Measurements from ENCODE around the gene FARS2.

FARS2 gene

DNA sequence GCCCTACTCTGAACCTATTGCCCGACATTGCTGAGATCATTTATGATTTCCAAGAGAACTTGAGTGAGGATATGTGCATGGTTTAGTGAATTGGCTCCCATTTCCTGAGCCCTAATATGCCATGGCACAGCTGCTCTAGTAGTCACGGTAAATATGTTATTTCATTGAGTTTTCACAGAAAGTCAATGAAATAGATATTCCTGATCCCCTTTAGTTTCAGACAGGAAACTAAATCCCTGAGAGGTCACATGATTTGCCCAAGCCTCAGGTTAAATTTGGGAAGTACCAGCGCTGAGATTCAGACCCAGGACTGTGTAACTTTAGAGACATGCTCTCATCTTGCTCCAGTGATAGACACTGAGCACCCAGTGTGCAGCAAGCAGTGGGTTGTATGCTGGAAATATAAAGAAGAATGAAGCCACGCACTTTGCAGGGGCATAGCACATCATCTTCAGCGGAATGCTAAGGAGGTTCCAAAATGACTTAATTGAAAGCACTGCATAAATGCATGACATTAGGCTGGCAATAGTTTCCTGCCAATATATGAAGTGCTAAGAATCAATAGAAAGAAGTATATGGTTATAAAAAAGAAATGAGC, 70.6 kb downstream of the FARS2 start:
- FAIRE-seq, result no peak

DNA sequence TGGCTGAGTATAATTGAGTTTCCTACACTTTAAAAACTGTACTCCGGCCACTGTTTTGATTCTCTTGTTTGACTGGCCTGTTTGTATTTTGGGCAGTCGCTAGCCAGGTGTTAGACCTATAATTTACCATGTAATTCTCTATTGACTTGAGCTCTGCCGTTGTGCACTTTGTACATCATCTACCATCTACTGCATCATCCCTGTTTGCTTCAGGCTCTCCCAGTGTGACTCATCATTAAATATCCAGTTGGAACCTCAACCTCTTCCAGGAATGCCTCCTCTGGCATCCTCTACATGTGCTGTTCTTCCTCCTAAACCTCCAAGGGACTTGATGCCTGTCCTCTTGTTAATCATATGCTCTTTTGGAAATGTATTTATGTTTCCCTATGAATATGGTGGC, 72.3 kb downstream of the FARS2 start:
- FAIRE-seq, result no peak

DNA sequence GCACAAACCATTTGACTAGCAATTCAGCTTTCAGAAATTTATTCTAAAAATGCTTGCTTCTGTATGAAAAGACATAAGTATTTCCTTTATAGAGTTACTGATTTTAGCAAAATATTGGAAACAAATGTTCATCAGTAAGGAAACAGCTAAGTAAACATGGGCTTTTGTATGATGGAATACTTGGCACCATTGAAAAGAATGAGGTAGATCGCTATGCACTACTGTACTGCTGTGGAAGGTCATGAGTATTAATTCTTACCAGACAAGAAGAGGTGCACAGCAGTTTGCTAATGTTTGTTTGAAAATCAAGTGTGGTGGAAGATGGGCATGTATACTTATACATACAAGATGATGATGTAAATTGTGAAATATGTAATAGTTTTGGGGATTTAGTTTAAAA, 73.0 kb downstream of the FARS2 start:
- FAIRE-seq, result no peak

DNA sequence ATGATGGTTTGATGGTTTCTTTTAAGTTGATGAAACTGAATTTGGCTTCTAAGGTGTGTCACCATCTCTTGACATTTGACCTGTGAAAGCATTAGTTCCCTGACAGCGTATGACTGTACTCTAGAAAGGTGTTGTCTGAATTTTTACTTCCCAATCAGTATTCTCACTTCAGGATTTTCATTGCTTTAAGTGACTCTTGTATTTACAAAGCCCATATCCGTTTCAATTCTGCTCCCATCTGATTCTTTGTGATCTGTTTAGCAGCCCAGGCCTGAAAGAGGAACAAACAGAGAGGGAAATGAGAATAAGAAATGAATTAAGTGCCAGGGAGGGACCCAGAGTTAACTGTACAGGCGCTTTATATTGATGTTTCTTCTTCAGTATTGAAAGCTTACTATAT, 73.7 kb downstream of the FARS2 start:
- FAIRE-seq, result no peak

DNA sequence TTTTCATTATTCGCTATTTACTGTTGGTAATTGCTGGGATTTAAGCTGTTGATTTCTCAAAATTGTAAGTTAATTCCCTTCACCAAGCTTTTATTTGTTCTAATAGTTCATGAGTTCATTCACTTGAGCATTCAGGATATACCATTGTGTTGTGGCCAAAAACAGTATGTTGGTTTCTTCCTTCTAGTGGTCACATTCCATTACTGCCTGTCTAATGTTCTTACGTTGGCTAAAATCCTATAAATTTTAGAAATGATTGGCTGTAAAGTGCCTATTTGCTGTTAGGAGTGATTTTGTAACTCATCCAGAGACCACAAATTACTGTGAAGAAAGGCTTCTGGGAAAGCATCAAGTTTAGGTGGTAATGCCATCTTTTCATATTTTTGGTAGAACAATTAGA, 76.3 kb downstream of the FARS2 start:
- no peak for FAIRE-seq

DNA sequence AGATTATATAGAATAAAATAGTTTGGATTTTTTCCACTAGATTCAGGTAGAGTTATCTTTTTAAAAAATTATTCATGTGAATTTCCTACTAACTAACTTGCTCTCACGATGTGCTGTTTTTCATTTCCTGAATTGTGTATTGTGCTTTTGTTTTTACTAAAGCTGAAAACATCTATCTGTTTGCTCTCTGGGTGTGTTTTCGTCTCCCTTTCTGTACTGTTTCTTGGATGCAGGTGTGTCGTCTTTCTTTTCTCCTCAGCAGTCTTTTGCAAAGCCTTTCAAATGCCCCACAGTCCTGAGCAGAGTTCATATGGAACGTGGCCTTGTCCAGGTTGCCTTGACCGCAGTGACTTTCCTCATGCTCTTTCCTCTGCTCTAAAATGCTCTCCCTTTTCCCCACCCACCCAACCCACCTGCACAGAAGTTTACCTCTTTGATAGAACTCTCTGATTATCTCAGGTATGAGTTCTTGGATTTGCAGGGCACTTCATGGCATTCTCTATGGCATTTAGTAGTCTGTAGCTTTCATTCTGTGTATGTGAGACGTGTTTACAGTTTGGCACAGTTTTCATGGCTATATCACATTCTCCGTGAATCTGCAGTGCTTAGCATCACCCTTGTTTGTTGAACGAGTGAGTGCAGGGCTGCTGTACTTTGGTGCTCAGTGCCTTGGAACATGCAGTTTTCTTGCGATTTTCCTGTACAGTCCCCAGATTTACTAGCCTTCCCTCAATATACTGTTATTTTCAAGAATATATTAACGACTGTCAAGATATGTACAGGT, 77.1 kb downstream of the FARS2 start:
- FAIRE-seq, result no peak

DNA sequence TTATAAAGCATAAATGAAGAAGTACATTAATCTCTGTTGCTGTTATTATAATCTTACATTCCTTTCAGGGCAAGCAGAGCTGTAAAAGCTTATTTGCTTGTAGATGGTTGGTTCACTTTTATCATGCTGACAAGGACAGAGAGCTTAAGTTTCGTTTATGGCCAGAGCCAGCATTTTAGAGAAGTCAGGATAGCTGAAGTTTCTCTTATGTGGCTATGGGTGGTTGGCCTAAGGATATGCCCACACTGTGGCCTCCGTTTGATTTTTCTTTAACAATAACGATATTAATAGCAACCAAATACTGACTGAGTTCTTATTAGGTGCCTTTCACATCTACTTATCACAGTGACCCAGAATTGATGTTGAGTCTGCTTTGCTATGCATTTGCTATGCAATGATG, 78.5 kb downstream of the FARS2 start:
- no peak for FAIRE-seq

DNA sequence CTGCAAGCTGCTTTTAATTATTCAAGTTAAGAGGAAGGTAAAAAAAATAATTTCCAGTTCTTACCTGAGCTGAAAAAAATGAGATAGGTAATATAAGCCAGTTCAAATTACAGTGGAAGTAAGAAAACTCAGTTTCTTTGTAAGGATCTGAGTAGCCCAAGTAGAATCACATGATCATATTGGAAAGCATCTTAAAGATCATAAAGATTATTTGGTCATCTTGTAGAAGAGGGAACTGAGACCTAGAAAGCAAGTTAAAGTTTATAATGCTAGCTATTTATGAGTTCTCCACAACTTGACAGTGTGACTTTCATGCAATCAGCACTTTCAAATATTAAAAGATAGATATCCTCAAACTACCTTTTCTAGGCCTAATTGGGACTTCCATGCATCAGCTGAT, 80.5 kb downstream of the FARS2 start:
- FAIRE-seq, result no peak

DNA sequence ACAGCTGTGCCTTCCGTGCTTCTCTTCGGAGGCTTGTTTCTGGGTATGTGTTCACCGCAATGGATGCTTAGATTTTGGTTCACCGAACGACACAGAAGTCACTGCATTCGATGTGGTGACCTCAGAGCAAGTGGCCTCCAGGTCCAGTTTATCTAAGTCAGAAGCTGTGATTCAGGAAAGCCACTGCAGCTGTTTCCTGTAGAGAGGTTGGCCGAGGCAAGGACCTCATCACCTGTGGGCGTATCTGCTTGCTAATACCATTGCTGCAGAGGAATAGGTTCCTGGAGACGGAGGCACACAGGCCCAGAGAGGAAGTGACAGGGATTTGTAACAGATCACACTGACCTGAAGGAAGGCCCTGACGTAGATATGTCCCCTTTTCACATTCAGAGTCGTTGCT, 82.7 kb downstream of the FARS2 start:
- no peak for FAIRE-seq

DNA sequence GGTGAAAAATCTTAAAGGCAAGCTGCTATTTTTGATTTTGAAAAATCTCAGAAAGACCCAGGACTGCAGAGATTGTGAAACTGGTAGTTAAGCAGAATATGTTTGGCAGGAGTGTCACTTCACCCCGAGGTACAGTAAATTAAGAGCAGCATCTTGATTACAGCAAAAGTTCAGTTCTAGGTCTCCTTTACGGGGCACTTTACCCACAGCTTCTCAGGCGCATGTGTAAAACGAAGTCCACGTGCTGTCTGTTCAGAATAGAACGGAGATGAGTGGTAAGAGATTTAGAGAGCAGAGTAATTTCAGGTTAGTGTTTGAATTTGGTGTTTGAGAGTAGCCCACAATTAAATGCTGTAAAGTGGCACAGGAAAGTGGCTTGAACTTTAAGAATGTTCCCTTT, 84.0 kb downstream of the FARS2 start:
- no peak for FAIRE-seq

DNA sequence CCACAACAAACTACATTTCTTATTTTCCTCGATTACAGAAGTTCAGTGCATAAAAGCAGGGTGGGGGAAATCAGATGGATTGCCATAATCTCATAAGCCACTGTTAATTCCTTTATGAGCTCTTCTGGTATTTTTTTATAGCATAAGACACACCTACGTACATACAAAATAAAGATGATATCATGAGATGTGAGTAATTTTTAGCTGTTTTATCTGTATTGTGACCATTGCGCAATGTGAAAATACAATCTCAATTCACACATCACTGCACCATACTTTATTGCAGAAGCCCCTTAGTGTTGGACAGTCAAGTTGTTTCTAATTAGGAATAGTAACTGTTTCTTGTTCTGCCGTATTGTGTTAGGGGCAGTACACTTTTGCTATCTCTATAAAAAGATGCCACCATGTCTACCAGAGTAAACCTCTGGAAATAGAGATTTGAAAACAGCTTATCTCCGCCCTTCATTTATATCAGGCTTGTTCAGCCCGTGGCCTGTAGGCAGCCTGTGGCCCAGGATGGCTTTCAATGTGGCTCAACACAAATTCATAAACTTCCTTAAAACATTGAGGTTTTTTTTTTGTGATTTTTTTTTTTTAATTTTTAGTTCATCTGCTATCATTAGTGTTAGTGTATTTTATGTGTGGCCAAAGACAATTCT, 90.4 kb downstream of the FARS2 start:
- FAIRE-seq, result no peak

DNA sequence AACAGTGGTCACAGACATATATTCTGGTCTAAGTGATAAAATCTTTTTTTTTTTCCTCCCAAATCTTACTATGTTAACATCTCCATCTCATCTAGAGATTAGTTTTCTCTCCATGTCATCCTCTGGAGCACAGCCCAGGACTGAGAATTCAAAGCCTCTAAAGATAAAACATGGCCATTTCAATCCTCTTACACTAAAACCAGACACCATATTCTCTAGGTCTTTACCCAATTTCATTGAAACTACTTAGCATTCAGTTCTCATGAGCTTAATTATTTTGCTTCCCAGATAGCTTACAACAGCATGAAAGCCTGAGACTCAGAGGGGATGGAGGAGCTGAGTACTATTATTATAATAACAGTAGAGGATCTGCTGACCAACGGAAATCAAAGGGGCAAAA, 92.7 kb downstream of the FARS2 start:
- no peak for FAIRE-seq

DNA sequence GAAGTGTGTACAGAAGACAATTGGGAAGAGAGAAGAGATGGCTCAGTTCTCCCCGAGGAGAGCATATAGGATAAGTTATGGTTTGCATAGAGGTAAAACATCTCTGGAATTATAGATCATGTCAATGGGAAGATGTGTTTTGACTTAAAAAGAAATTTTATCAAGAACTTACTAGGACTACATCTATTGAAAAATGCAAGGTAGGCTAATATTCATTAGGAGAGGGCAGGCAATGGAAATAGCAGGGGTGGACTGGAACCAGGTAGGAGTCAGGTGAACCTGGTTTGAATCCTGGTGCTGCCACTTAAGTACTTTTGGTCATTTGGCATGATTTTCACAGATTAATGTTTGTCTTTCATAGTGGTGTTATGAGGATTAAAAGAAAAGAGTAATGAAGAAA, 96.2 kb downstream of the FARS2 start:
- FAIRE-seq, result no peak

DNA sequence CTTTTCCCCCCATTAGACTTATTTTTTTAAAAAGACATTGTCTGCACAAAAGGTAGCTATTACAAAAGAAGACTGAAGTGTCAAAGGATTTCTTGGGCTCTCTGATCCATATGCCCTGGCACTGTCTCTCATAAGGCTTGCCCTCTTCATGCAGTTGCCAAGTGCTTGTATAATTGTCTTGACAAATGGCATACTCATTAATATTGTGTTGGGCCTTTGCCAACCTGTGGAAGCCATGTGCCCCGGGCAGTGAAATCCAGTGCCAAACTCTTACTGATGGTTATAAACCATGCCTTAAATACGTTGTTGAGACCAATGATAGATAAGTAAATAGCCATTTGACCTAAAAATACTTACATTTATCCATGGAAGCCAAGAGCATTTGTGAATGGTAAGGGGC, 98.1 kb downstream of the FARS2 start:
- no peak for FAIRE-seq

DNA sequence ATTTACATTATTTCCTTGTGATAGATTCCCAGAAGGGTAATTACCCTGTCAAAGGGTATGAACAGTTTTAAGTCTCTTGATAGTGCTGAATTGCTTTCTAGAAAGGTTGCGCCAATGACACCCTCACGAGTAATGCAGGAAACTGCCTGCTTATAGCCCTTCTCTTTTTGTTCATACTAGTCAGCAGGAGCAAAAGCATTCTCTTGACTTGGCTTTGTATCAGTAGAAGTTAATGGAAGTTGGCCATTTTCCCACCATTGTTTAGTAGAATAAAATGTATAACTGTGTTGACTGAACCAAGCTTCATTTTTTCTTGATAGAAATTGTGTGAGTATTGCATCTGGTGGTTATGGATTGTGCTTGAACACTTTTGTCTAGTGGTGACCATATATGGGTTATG, 100.1 kb downstream of the FARS2 start:
- no peak for FAIRE-seq

DNA sequence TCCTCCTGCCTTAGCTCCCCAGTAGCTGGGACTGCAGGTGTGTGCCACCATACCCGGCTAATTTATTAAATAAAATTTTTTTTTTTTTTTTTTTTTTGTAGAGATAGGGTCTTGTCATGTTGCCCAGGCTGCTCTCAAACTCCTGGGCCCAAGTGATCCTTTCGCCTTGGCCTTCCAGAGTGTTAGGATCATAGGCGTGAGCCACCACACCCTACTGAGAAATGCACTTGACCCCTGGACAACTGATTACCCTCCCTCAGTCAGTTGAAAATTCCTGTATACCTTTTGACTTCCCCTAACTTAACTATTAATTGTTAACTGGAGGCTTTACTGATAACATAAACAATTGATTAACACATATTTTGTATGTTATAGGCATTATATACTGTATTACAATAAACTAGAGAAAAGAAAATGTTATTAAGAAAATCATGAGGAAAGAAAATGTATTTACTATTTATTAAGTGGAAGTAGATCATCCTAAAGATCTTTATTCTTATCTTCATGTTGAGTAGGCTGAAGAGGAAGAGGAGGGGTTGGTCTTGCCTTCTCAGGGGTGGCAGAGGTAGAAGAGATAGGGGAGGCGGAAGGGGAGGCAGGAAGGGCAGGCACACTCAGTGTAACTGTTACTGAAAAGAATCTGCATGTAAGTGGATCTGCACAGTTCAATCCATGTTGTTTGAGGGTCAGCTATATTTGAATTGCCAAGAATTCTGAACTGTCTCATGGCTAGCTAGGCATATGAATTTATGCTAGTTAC, 104.3 kb downstream of the FARS2 start:
- no peak for FAIRE-seq

DNA sequence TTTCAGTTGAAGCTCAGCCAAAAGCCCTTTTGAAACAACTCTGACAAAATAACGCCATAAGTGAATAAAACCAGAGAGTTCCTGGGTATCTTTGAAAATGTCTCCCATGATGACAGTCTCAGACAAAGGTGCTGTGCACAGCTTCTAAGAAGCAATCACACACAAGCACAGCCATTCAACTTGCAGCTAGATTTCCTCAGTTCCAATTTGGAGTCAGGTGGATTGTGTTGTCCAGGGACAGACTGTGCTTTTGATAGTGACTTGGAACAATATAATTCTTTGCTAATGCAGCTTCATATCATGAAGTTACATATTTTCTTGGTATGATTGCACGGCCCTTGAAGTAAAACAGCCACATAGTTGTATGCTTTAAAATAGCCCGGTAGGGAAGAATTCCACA, 105.6 kb downstream of the FARS2 start:
- FAIRE-seq, result no peak

DNA sequence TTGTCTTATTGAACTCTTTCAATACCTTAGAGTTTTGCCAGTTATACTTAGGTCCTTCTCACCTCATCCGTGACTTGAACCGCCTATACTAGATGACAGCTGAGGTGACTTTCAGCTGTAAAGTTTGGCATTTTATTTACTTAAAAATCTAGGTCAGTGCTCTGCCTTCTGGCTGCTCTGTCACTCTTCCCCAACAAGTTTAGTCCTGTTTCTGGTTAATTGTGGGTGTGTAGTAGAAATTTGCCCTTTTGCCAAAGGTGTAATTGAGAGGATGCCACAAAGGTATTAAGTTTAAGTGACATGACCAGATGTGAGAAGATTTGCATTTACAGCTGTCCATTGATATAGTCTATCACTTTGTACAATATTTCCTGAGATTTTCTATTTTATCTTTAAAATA, 106.2 kb downstream of the FARS2 start:
- FAIRE-seq, result no peak

DNA sequence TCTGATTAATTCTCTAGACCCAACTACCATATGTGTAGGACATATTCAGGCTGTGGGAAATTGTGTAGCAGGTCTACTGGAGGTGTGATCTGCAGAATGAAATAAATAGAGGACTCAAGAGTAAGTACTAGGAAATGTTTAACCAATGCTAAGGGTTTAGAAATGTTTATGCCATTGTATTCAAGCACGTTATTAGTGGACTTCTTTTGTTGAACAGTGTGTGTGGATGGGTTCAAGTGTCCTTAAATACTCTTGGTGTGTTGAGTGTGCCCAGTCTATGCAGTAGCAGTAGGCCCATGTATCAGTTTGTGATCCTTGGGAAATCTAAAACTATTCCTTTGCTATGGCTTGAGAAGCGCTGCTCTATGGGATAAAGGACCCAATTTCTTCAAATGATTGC, 112.1 kb downstream of the FARS2 start:
- no peak for FAIRE-seq

DNA sequence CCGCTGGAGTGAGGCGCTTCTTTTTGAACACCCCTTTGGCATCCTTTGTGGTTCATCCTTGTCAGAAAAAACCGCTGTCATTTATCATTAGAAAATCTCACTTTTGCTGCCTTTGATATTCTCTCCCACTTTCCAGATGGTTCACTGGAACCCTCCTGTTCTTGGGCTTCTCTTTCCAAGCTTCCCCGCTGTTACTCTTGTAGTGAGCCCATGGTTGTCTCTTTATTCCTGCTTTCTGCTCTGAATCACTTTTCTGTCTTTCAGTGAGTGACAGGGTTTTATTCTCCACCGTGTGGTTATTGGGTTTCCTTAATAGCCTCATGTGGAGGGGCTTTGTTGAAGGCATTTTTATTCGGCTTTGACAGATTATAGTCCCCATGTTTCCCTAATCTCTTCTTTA, 117.0 kb downstream of the FARS2 start:
- FAIRE-seq, result no peak

DNA sequence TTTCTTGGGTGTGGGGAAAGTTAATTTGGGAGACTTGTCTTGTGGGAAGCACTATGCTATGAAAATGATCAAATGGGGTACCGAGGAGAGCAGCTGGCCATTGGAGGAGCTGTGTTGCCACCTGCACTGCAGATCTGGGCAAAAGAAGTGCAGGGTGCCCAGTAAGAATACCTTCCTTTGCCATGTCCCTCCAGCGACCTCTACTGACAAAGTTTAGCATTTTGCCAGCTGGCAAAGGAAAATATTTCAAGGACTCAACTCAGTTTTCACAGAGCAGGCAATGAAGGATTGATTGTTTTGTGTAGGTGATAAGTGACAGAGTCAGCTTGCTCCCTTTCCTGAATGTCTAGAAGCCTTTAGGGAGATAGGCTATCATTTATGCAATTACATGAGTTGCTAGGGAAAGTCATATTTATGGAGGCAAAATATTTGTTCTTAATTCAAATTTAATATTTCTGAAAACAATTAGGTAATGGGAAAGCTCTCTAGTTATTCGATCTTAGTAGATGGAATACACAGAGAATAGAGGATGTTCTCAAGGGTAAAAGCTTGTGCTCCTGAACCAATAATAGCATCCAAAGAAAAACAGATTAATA, 118.4 kb downstream of the FARS2 start:
- no peak for FAIRE-seq

DNA sequence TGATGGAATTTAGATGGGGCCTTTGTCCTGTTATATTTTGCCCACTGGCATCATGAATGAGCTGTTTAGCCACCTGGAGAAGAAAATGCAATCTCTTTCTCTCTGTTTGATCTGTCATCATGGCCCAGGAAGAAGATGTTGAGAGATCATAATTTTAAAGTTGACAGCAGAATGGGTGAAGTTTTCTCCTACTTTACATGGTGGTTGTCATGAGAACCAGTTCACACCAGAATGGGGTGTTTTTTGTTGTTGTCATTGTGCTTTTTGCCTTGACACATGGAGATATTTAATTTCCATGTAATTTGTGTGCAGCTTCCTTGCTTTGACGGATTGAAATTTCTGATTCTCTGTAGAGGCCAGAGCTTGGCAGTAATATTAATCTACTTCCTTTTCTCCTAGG, 122.5 kb downstream of the FARS2 start:
- no peak for FAIRE-seq

DNA sequence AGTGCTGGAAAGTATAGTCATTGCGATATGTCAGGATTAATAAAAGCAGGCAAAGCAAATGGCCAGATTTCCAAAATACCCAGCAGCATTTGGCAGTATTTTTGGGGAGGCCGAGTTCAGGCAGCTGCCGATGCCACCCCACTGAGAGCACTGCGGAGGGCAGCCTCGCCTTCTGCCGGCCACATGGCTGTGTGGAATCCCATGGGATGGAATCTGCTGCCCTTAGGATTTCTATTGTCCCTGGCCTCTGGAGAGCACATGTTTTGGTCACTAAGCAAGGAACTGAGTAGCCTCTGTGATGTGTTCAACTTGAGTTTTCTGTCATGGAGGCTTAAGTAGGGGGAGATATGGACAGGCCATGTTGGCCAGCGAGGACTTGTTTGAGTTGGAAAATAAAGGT, 123.0 kb downstream of the FARS2 start:
- no peak for FAIRE-seq

All from G401.6 (cell line).